Stimulated activated CD8-positive, alpha-beta memory T cell treated with anti-CD3 and anti-CD28 coated beads, Interleukin-12 subunit alpha, Interleukin-12 subunit beta, amount 100 ng/mL, for 4 hours (primary cell): ENCODE measurements around the gene OR1L8.
A peak's percentile ranks its signal among the peaks of the same experiment; 100 is the strongest.
"Not testable (repeated sequence)": the region's sequence is repeated elsewhere in the genome, so short reads cannot be mapped to it uniquely, and the experiment has no call there.

ENCODE experiments used
- DNase-seq: peaks from one replicate; pipeline ENCODE4 v3.0.0-alpha.2; 2020; ENCODE audit warnings: low read depth

OR1L8 gene

GRCh38 chr9:122583284-122583683 is at the start of gene OR1L8:
Gene OR1L8 (minus strand): TSS chr9:122583384. CDS start chr9:122568477, 14,907 bp downstream.
- DNase-seq: not testable (repeated sequence)

GRCh38 chr9:122619996-122620395 is 36.8 kb upstream of the OR1L8 start:
- DNase-seq: no peak

- DNase-seq: no peak
Observed at GRCh38 chr9:122614362-122614761, 31.2 kb upstream of the OR1L8 start, which contains the start of gene OR1Q1. Gene OR1Q1 (plus strand): TSS chr9:122614738. CDS start chr9:122614738, 0 bp downstream.

- DNase-seq: no peak
Observed at GRCh38 chr9:122609804-122610203, 26.6 kb upstream of the OR1L8 start.

GRCh38 chr9:122606587-122606986 is 23.4 kb upstream of the OR1L8 start:
- no peak for DNase-seq

GRCh38 chr9:122605691-122606090 is 22.5 kb upstream of the OR1L8 start:
- DNase-seq: no peak

- DNase-seq: no peak
Observed at GRCh38 chr9:122580360-122580759, 2.8 kb downstream of the OR1L8 start.

GRCh38 chr9:122579874-122580273 is 3.3 kb downstream of the OR1L8 start:
- no peak for DNase-seq

- DNase-seq: no peak
Observed at GRCh38 chr9:122572456-122572855, 10.7 kb downstream of the OR1L8 start.

- no peak for DNase-seq
Observed at GRCh38 chr9:122567901-122568300, 15.3 kb downstream of the OR1L8 start.

- peak; percentile 1 for DNase-seq
Observed at GRCh38 chr9:122562134-122562760, 20.9 kb downstream of the OR1L8 start.

GRCh38 chr9:122561446-122561845 is 21.7 kb downstream of the OR1L8 start:
- DNase-seq: no peak

GRCh38 chr9:122552812-122553211 is 30.4 kb downstream of the OR1L8 start, which contains the start of gene OR1N2:
Gene OR1N2 (plus strand): TSS chr9:122553112. CDS start chr9:122553212, 100 bp downstream.
- DNase-seq: no peak

GRCh38 chr9:122551371-122551770 is 31.8 kb downstream of the OR1L8 start:
- no peak for DNase-seq

GRCh38 chr9:122546196-122546595 is 37.0 kb downstream of the OR1L8 start:
- DNase-seq: no peak

- DNase-seq: no peak
Observed at GRCh38 chr9:122538757-122539156, 44.4 kb downstream of the OR1L8 start.

- not testable (repeated sequence) for DNase-seq
Observed at GRCh38 chr9:122537066-122537465, 46.1 kb downstream of the OR1L8 start.

- DNase-seq: no peak
Observed at GRCh38 chr9:122536134-122536533, 47.0 kb downstream of the OR1L8 start.

GRCh38 chr9:122531157-122531556 is 52.0 kb downstream of the OR1L8 start:
- not testable (repeated sequence) for DNase-seq

- no peak for DNase-seq
Observed at GRCh38 chr9:122527193-122527592, 56.0 kb downstream of the OR1L8 start, which contains the start of gene OR1N1. Gene OR1N1 (minus strand): TSS chr9:122527293. CDS start chr9:122527293, 0 bp downstream.

- no peak for DNase-seq
Observed at GRCh38 chr9:122526602-122527001, 56.6 kb downstream of the OR1L8 start.

GRCh38 chr9:122519376-122519775 is 63.8 kb downstream of the OR1L8 start:
- DNase-seq: no peak

GRCh38 chr9:122518841-122519240 is 64.3 kb downstream of the OR1L8 start, which contains the start of gene OR1J4:
Gene OR1J4 (plus strand): TSS chr9:122519141. CDS start chr9:122519141, 0 bp downstream.
- no peak for DNase-seq

GRCh38 chr9:122518226-122518625 is 65.0 kb downstream of the OR1L8 start:
- DNase-seq: no peak
